GM10266 (cell line): ENCODE measurements around the gene CD300LB.

Source experiments
- DNase-seq: peaks from one replicate; pipeline ENCODE4 v3.0.0; 2012; ENCODE audit errors: extremely low spot score
- TF ChIP-seq, protein P1 (sequence below): IDR thresholded peaks from 2 replicates; pipeline ENCODE4 v1.5.1; 2012; ENCODE audit warnings: mild to moderate bottlenecking, low read depth; ENCODE audit not compliant: control insufficient read depth, insufficient read depth; ENCODE audit errors: missing control alignments

CD300LB gene

DNA sequence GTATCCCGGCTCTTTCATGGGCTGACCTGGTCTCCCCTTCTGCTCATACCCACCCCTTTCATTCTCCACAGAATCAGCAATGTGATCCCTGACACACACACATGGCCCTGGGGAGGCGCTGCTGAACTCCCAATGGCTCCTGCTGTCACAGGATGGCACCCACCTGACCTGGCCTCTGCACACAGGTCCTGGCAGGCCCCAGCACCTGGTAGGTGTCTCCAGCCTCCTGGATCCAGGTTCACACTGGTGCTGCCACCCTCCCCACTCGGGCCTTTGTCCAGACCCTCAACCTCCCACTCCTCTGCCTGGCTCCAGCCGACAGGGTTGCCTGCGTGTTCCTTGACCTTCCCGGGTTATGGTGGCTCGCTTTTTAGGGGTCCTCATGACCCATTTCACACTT lies 16.0 kb upstream of the CD300LB start:
- TF ChIP-seq, protein P1, sequence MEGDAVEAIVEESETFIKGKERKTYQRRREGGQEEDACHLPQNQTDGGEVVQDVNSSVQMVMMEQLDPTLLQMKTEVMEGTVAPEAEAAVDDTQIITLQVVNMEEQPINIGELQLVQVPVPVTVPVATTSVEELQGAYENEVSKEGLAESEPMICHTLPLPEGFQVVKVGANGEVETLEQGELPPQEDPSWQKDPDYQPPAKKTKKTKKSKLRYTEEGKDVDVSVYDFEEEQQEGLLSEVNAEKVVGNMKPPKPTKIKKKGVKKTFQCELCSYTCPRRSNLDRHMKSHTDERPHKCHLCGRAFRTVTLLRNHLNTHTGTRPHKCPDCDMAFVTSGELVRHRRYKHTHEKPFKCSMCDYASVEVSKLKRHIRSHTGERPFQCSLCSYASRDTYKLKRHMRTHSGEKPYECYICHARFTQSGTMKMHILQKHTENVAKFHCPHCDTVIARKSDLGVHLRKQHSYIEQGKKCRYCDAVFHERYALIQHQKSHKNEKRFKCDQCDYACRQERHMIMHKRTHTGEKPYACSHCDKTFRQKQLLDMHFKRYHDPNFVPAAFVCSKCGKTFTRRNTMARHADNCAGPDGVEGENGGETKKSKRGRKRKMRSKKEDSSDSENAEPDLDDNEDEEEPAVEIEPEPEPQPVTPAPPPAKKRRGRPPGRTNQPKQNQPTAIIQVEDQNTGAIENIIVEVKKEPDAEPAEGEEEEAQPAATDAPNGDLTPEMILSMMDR = no peak
- DNase-seq = no peak

DNA sequence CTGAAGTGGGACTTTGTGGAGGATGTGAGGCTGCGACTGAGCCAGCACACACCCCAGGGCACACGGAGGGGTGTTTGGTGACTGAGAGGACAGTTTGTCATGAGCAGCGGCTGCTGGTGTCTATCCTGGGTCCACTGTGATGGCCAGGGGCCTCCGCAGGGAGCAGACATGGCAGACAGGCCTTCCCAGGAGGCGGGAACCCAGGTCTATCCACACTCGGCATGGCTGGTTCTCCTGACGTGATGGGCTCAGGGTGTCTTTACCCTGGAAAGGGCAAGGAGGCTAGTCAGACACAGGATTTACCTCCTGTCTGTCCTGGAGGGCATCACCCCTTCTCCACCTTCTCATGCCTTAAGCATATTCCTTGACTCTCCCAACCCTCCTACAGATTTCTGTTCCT lies 15.3 kb upstream of the CD300LB start:
- TF ChIP-seq, protein P1 = no peak
- DNase-seq = no peak

DNA sequence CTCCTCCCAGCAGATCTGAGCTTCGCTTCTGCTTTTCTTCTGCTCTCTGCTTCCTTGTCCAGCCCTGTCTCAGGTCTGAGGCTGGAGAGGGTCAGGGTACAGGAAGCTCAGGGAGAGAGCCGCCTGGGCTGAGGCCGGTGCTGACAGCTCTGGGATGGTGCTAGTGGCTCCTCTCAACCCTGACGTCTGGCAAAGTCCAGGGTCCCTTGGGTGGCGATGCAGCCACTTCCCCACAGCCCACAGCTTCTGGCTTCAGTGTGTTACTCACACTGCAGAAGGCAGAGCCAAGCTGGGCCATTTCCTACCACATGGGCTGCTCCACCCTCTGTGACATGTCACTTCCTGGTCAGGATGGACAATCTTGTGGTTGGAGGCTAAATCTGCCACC lies 14.6 kb upstream of the CD300LB start, which contains the start of gene CD300C:
Gene CD300C (minus strand): TSS at position 273 of the 388 bp plus-strand sequence. CDS start 333 bp downstream, outside the sequence.
- TF ChIP-seq, protein P1 = no peak
- DNase-seq = no peak

DNA sequence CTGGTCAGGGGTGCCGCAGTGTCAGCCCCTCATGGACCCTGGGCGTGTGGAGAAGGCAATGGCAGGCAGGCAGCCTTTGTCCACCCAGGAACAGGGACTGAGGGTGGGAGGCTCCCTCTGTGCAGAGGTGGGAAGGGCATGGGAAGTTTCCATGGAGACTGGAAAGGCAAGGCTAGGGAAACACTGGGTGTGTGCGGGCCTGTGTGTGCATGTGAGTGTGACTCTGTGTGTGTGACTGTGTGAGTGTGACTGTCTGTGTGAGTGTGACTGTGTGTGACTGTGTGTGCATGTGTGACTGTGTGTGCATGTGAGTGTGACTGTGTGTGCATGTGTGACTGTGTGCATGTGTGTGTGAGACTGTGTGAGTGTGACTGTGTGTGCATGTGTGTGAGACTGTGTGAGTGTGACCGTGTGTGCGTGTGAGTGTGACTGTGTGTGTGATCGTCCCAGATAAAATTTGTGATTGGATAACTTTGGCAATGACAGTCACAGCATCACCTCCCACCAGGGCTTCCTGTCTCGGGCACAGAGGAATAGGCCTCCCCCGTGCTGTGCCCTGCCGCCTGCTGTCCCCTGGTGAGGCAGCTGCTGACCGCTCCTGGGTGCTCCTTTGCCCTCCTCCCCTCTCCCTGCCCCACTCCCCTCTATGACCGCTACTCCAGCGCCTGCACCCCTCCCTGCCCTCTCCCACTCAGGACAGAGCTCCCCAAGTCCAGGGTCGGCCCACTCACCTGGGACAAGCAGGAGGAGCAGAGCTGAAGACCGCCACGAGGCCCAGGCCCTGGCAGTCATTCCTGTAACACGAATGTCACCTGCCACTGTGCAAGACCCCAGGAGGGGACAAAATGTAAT lies 13.9 kb upstream of the CD300LB start:
- DNase-seq = no peak

DNA sequence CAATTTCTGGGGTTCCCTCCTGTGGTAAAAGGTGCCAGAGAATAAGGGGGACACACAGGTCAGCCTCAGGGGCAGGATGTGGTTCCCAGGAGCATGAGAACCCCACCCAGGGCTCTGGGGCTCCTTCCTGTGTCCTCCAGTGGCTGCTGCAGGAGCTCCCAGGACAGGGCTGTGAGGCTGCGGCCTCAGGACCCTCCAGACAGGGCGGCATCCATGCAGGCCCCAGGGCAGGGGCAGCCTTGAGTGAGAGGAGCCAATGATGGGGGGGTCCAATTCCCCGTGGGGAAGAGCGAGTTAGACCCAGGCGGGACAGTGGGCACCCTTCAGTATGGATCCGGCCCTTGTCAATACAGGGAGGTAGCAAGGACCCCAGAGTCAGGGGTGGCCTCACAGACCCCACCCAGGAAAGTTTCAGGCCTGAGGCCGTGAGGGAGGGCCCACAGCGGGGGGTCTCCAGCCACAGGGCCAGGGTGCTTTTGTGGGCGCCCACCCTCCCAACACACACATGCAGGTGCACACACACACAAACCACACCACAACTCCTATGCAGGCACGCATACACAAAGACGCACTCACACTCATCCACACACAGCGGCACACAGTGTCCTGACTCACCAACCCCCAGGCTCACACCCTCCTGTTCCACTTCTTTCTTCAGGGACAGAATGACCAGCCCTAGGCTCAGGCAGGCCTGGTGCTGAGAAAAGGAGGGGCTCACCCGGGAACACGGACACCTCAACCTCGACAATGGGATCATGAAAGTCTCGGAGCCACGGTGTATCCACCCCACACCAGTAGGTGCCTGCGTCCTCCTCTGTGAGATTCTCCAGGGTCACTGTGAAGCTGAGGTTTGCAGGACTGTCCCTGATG lies 12.9 kb upstream of the CD300LB start:
- no peak for DNase-seq
- TF ChIP-seq, protein P1 = no peak

More for the DNA sequence above, 13.9 kb upstream of the CD300LB start:
- TF ChIP-seq, protein P1 = no peak

DNA sequence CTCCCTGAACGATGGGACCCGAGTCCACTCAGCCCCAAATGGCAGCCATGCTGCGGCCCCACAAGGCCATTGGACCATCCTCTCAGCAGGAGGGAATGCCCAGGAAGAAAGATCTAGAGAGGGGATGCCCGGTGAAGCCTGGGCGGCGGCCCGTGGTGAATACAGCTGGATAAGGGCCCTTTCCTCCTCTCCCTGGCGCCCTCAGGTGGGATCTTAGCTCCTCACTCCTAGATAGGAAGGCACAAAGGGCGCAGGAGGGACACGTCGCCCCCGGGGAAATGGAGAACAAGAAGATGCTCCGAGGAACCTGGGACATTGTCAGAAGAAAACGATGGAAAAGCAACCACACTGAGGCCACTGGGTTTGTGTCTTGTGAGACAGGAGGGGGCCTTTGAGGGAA lies 12.1 kb upstream of the CD300LB start:
- DNase-seq = no peak
- TF ChIP-seq, protein P1 = no peak

DNA sequence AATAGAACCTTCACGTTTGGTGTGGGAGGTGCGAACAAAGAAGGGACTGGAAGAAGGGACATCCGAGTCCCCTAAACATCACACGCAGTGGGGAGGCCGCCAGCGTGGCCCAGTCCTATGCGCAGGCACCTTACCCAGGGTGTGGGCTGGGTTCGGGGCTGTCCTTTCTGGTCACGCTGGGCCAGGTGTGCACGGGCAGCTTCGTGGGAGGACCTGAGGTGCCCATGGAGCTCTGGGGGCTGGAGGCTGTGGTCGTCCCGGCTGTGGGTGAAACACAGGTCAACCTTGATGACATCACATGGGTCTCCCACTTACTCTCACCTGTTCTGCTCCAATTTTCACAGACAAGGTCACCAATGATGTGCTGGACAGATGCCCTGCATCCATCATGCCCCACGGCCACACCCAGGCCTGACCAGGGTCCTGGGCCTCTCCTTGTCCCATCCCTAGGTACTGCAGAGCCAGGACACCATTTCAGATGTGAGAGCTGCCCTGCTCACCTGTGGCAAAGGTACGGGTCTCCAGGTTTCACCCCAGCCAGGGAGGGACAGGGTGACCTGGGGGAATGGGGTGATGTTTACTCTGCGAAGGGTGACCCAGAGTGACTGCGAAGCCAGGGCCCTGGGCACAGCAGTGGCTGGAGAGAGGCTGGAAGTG lies 11.6 kb upstream of the CD300LB start:
- no peak for DNase-seq
- TF ChIP-seq, protein P1 = no peak
